Measurements from ENCODE around the gene VPS11. TPM values are rescaled to one million over a fixed set of nuclear protein-coding genes. Genes with fewer than 3 reads are reported as not detected.

VPS11 gene
- total RNA-seq, 1 donor from 2014 or later, result 32.6 TPM

DNA sequence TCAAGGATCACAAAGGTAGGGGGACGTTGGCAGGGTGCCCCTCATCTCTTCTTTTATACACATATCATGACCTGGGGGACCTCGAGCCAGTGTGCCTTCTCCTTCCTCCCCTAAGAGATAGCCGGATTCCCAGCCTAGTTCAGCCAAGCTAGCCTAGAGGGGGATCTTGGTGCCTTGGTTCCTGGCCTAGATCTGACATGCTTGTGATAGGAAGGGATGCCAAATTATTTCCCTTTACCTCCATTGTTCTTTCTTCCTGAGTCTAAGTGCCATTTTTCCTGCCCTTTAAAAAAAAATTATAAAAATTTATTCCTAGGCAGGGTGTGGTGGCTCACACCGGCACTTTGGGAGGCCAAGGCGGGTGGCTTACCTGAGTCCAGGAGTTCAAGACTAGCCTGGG, 46.7 kb downstream of the VPS11 start:
- no peaks in the 10 kb centered on the region for H3K9me3 Mint-ChIP-seq
- no peak for DNase-seq (ENCODE audit: low spot score in 2 of 2, unreplicated experiment in 2 of 2)
- peaks cover 20% of the 10 kb centered on the region for H3K36me3 Mint-ChIP-seq
- H3K27ac Mint-ChIP-seq, result no peak overlapping the region
- H3K27me3 Mint-ChIP-seq (ENCODE audit: low read depth), result no peaks in the 10 kb centered on the region
- no peaks in the 10 kb centered on the region for H3K4me1 Mint-ChIP-seq
- H3K4me3 Mint-ChIP-seq, result no peak overlapping the region
- TF ChIP-seq, protein P1, sequence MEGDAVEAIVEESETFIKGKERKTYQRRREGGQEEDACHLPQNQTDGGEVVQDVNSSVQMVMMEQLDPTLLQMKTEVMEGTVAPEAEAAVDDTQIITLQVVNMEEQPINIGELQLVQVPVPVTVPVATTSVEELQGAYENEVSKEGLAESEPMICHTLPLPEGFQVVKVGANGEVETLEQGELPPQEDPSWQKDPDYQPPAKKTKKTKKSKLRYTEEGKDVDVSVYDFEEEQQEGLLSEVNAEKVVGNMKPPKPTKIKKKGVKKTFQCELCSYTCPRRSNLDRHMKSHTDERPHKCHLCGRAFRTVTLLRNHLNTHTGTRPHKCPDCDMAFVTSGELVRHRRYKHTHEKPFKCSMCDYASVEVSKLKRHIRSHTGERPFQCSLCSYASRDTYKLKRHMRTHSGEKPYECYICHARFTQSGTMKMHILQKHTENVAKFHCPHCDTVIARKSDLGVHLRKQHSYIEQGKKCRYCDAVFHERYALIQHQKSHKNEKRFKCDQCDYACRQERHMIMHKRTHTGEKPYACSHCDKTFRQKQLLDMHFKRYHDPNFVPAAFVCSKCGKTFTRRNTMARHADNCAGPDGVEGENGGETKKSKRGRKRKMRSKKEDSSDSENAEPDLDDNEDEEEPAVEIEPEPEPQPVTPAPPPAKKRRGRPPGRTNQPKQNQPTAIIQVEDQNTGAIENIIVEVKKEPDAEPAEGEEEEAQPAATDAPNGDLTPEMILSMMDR (IDR thresholded peaks at IDR 0.05; ENCODE audit: unreplicated experiment), result no peak

DNA sequence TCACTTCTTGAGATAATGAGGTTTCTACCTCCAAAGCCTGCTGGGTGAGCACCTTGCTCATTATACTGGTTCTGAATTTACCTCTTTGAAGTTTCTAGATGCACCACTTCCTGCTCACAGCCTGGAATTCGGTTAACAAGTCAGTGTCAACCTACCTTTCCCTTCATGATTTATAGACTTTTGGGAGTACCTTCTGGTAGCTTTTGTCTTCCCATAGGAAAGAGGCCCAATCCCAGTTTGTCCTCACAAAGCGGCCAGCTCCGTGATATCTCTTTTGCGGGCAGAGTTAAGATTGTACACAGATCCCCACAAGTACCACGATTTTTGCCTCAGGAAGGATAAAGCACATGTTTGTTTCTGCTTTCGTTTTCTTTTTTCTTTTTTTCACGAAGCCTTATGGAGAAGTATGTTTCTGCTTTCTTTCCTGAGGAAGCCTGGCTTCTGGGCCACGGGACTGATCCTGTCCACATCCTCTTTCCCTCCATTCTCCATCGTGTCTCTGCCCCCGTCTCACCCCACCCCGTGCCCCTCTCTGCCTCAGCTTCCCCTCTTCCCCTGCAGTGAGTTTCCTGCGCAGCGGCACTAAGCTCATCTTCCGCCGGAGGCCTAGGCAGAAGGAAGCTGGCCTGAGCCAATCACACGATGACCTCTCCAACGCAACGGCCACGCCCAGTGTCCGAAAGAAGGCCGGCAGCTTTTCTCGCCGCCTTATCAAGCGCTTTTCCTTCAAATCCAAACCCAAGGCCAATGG, 48.0 kb downstream of the VPS11 start:
- Mint-ChIP-seq H3K27me3 (ENCODE audit: low read depth) (no peaks in the 10 kb centered on the region), H3K36me3 (peaks cover 20% of the 10 kb centered on the region), H3K4me3 (no peak overlapping the region), H3K4me1 (peaks cover 6% of the 10 kb centered on the region), H3K27ac (no peak overlapping the region), H3K9me3 (no peaks in the 10 kb centered on the region)
- TF ChIP-seq, protein P1 (IDR thresholded peaks at IDR 0.05; ENCODE audit: unreplicated experiment), result no peak
- DNase-seq (ENCODE audit: low spot score in 2 of 2, unreplicated experiment in 2 of 2), result no peak

DNA sequence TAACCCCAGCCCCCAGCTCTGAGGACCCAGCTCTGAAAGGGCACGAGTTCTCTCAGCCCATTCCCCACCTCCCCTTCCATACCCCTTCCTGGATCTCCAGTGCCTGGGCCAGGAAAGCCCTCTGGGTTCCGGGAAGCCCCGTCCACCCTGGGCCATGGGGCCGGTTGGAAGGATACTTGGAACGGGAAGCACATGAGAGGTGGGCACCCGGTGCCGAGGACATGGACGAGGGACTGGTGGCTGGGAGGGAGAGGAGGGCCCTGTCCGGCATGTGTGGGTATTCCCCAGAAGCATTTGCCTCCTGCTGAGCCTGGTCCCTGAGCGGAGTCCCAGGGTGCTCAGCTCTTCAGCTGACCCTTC, 48.6 kb downstream of the VPS11 start:
- Mint-ChIP-seq H3K27me3 (ENCODE audit: low read depth) (no peaks in the 10 kb centered on the region), H3K4me1 (peaks cover 11% of the 10 kb centered on the region), H3K4me3 (no peak overlapping the region), H3K9me3 (no peaks in the 10 kb centered on the region), H3K36me3 (peaks cover 20% of the 10 kb centered on the region), H3K27ac (no peak overlapping the region)
- no peak for DNase-seq (ENCODE audit: low spot score in 2 of 2, unreplicated experiment in 2 of 2)
- TF ChIP-seq, protein P1 (IDR thresholded peaks at IDR 0.05; ENCODE audit: unreplicated experiment), result no peak

DNA sequence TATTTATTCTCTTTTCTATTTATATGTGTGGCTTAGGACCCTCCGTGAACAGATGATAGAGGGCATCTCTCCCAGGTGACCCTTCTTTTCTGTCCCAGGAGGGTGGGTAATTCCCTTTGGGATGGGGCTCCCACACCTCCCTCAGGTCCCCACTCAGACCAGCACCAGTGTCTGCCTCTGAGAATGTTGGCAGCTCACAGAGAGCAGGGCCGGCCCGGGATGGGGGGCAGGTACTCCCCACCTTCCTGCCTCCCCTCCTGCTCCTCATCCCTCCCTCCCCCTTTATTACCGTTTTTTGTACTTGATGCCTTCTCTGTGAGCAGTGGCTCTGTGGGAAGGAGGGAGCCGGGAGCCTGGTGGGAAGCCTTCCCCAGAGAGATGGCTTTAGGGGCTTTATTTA, 49.0 kb downstream of the VPS11 start:
- H3K36me3 Mint-ChIP-seq, result peaks cover 16% of the 10 kb centered on the region
- H3K27ac Mint-ChIP-seq, result no peak overlapping the region
- no peaks in the 10 kb centered on the region for H3K9me3 Mint-ChIP-seq
- no peak overlapping the region for H3K4me3 Mint-ChIP-seq
- DNase-seq (ENCODE audit: low spot score in 2 of 2, unreplicated experiment in 2 of 2), result no peak
- peaks cover 11% of the 10 kb centered on the region for H3K4me1 Mint-ChIP-seq
- TF ChIP-seq, protein P1 (IDR thresholded peaks at IDR 0.05; ENCODE audit: unreplicated experiment), result no peak
- no peaks in the 10 kb centered on the region for H3K27me3 Mint-ChIP-seq (ENCODE audit: low read depth)

DNA sequence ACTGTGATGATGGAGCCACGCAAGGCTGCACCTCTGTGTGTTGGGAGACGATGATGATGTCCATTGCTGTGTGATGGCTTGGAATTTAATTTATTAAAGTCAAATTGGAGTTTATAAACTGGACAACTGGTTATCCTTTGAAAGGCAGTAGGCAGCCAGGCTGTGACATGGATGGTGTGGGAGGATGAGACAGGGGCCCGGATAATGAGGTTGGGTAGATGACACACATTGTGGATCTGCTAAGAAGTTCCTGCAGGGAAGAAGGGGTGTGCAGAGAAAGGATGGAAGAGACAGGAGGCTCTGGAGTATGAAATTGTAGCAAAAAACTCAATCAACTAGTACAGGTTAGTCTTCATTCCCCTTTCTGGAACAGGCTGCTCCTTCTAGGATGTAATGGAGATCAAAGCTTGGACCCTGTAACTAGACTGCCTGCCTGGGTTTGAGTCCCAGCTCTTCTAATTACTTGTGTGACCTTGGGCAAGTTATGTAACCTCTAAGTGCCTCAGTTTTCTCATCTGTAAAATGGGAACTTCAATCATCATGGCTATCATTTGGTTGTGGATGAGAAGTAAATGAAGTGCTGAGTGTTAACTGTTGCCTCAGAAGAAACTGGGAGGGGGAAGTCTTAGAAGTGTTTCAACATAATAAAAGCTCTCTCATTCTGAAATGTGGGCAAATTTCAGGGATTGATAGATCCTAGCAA, 49.5 kb downstream of the VPS11 start:
- H3K27ac Mint-ChIP-seq, result no peak overlapping the region
- DNase-seq (ENCODE audit: low spot score in 2 of 2, unreplicated experiment in 2 of 2), result no peak
- H3K36me3 Mint-ChIP-seq, result peaks cover 13% of the 10 kb centered on the region
- TF ChIP-seq, protein P1 (IDR thresholded peaks at IDR 0.05; ENCODE audit: unreplicated experiment), result no peak
- H3K9me3 Mint-ChIP-seq, result no peaks in the 10 kb centered on the region
- no peak overlapping the region for H3K4me3 Mint-ChIP-seq
- H3K4me1 Mint-ChIP-seq, result peaks cover 14% of the 10 kb centered on the region
- H3K27me3 Mint-ChIP-seq (ENCODE audit: low read depth), result no peaks in the 10 kb centered on the region

All from mesothelial cell of epicardium (in vitro differentiated cells).